ENCODE results near the gene CCDC167.

Gene CCDC167

DNA sequence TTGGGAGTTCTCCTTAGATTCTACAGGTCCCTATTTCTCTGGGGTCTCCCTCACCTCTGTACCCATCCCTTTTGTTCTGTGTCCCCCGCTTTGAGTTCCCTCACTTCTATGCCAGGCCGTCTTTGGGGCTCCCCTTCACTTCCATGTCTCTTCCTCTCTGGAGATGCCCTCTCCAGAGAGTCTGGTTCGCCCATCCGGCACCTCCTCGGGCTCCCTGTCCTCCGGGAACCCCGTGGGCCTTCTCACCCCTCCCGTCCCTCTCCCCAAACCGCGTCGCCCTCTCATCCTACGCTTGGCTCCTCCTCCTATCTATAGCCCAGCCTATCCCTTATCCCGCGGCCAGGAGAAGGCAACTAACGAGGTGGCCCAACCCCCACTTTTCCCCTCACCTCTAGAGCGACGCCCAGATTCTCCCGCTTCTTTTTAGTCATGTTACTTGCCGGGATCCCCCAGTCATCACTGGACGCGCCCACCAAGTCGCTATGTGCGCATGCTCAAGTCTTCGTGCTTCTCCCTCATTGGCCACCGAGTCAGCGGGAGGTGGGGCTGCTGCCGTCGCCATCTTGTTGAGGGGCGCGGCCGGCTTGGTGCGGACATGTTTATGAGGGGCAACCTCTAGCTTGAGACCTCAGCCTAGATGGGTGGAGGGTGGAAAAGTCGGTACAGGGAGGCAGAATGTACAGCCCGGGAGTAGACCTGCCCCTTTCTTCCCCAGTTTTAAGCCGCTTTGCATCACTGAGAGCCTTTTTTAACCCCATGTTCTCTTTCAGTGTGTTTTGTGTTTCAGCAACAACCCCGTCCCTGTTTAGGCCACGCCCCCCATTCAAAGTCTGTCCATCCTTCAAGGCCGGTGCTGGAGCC lies at the start of gene CCDC167:
CCDC167 (minus strand) TSS at position 461 of the 861 bp plus-strand sequence; CDS start at position 431, 30 bp downstream.
- peak; percentile 85 for DNase-seq

DNA sequence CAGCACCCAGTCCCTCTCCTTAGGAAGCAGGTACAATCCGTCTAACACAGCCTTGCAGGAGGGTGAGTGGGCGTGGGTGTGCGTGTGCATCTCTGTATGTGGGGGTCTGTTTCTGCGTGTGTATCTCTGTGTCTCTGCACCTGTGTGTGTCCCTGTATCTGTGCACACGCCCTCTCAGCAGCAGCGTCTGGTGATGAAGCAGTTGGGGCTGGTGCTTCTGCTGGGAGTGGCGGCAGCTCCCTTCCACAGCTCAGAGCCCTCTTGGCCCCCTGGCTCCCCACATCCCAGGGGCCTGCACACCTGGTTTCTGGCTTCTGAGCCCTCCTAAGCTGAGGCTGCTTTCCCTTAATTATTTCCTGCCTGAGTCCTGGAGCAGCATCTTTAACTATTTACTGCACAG lies 49.5 kb upstream of the CCDC167 start:
- DNase-seq, result no peak

DNA sequence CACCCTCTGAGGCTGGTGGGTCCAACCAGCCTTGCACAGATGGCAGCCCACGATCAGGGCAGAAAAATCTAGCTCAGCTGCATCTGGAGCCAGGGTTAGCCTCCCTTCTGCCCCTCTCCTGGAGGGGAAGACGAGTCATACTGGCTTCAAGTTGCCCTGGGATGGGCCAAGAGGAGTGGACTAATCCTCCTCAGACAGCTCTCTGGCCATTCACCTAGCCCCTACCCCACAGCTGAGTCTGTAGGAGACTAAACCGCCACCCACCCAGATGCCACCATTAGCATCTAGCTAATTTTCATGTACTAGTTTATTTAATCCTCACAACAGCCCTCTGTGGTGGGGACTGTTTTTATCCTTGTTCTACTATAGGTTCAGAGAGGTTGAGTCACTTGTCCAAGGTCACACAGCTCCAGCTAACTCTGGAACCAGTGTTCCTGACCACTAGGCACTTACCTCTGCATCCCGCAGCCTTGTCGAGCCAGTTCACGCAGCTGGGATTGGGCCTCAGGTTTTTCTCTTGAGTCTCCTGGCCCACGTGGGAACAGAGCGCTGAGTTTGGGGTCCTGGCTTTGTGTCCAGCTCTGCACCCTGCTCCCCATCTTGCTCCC lies 48.5 kb upstream of the CCDC167 start:
- DNase-seq, result no peak

DNA sequence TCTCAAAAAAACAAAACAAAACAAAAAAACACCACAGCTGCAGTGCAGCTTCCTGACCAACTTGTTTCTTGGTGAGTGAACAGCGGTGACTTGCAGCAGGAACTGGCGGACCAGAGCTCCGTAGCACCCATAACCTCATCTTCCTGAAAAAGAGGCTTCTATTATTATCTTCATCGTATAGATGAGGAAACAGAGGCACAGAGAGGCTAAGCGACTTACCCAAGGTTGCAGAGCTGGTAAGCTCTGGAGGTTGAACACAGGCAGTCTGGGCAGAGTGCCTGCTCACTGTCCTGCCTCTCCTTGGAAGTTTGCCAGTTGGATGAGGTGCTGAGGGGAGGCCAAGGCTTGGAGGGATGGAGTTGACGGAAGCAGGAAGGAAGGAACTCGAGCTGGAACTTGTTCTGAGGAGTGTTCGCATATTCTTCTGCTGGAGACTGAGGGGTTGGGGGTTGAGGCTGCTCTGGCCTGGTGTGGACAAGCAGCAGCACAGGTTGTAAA lies 47.9 kb upstream of the CCDC167 start:
- no peak for DNase-seq

DNA sequence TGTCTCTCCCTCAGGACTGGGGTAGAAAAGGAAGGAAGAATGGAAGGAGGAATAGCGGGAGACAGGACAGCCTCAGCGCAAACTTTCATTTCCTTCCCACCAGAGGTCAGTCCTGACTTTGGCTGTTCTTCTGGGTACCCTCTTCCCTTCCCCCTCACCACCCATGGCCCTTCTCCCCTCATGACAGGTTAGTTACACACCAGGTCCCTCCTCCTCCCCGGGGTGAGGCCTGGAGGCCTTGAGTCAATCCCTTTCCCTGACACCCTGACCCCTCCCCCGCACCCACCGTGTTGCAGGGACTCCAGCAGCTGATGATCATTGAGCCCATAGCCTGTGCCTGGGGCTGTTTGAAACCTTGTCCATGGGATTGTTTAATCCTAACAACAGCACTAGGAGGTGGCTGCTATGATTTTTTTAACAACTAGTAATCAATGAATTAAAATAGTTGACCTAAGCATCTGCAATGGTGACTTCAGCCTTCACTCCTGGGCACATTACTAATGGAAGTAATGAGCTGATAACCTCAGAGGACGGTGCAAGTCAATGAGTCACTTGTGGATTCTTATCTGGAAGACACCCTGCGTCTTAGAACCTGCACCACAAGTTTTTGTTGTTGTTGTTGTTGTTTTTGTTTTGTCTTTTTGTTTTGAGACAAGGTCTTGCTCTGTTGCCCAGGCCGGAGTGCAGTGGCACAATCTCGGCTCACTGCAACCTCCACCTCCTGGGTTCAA lies 46.6 kb upstream of the CCDC167 start:
- no peak for DNase-seq

- no peak for DNase-seq
Measured at GRCh38 chr6:37544530-37544929, 44.8 kb upstream of the CCDC167 start.

DNA sequence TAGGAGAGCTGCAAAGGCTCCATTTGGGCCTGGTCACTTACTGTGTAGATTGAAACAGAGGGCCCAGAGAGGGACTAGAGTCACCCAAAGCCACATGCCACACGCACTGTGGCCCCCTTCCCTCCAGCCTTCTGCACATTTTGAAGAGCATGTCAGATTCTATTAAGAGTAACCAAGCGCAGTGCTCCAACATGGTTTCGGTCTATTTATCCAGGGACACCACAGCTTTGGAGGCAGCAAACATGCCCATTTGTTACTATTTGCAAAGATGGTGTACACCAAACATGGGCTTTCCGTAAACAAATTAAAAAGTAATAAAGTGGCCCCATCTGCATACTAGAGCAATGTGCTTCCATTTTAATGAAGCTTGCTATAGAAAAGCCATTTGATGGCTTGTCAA lies 43.7 kb upstream of the CCDC167 start:
- DNase-seq, result no peak

GRCh38 chr6:37541346-37541745 lies 41.7 kb upstream of the CCDC167 start:
- DNase-seq, result no peak

DNA sequence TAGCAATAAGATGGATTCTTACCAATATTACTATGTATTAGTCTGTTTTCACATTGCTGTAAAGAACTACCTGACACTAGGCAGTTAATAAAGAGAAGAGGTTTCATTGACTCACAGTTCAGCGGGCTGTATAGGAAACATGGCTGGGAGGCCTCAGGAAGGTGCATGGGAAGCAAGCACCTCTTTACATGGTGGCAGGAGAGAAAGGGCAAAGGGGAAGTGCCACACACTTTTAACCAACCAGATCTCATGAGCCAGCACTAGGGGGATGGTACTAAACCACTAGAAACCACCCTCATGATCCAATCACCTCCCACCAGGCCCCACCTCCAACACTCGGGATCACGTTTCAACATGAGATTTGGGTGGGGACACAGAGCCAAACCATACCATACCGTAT lies 40.7 kb upstream of the CCDC167 start:
- DNase-seq, result no peak

GRCh38 chr6:37540029-37540352 lies 40.3 kb upstream of the CCDC167 start:
- DNase-seq, result no peak

- DNase-seq, result no peak
Measured at GRCh38 chr6:37539171-37540028, 39.7 kb upstream of the CCDC167 start.

GRCh38 chr6:37538107-37538506 lies 38.4 kb upstream of the CCDC167 start:
- peak; percentile 75 for DNase-seq

- DNase-seq, result no peak
Measured at GRCh38 chr6:37537548-37537947, 37.9 kb upstream of the CCDC167 start.

DNA sequence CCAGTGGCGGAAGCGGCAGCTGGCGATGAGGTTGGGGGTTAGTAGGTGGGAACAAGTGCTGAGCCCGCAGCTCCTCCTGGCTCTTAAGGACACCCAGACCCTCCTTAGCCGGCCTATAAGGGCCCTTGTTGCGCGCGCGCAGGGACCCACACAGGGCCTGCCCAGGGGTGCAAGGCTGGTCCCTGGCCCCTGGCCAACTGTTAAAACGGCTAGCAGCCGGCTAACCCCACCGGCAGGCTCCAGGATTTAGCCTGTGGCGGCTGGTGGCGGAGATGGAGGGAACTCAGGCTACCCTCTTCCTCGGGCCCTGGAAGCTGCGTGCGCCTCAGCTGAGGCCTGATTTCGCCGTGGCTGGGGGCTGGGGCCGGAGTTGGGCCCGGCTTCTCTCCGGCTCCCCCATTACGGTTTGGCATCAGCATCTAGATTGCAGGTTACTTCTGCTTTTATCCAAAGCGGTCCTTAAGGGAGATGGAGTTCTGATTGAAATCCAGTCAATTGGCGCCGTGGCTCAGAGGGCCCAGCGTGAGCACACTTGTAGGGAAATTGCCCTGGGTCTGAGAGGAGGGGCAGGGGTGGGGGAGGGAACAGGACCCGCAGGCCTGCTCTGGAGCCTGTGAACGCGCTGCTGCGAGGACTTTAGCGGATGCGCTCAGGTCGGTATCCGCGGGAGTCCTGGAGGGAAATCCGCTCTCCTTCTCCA lies 36.9 kb upstream of the CCDC167 start:
- no peak for DNase-seq

DNA sequence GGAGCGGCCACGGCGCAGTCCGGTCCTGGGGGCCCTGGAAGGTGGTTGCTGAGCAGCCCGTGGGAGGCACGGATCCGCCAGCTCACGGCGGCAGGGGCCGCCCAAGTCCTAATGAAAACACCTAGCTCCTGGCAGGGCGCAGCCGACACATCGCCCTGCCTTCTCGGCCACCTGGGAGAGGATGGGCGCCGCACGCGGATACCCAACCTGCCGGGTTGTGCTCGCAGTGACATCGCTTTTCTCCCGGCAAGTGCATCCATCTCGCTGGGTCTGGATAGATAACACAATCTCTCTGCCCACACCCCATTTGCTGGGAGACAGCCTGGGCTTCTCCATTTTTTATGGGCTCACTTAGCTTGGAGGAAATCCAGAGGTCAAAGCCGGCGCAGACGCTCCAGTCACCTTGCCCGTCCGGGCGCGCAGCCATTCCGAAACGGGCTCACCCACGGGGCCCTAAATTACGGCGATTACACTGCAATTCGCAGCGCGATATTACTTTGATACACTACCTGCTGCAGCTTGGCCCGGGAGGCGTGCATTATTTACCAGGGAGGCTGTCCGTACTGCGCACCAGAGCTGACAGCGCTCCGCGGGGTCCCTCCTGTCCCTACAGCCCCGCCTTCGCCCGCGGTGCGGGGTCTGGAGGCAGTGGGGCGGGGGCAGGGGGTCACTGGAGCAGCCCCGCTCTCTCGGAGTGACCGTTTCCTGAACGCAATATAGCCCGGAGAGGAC lies 36.2 kb upstream of the CCDC167 start:
- DNase-seq, result no peak

DNA sequence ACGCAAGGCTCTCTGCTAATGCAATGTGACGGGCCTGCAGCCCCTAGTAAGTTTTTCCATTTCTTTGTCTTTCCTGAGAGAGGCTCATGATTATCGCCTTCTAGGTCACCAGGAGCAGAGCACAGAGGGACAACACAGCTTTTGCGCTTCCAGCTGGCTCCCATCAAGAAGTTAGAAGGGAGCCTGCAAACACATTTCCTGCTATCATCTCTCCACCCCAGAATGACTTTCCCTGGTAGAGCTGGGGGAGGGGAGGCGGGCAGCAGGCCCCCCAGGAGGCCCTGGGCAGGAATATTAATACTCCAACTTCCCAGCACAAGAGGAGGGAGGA lies 35.7 kb upstream of the CCDC167 start:
- no peak for DNase-seq

GRCh38 chr6:37534893-37535292 lies 35.2 kb upstream of the CCDC167 start:
- no peak for DNase-seq

DNA sequence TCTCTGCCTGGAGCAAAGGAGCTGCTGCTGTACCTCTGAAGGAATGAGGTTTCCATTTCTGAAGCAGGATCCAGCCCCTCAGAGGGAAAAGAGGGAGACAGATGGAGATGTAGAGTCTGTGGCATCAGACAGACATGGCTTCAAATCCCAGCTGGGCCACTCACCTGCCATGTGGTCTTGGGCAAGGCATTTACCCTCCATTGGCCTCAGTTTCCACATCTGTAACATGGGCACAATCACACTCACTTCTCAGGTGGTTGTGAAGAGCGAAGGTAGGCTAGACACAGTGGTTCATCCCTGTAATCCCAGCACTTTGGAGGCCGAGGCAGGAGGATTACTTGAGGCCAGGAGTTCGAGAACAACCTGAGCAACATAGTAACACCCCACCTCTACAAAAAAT lies 32.4 kb upstream of the CCDC167 start:
- no peak for DNase-seq

DNA sequence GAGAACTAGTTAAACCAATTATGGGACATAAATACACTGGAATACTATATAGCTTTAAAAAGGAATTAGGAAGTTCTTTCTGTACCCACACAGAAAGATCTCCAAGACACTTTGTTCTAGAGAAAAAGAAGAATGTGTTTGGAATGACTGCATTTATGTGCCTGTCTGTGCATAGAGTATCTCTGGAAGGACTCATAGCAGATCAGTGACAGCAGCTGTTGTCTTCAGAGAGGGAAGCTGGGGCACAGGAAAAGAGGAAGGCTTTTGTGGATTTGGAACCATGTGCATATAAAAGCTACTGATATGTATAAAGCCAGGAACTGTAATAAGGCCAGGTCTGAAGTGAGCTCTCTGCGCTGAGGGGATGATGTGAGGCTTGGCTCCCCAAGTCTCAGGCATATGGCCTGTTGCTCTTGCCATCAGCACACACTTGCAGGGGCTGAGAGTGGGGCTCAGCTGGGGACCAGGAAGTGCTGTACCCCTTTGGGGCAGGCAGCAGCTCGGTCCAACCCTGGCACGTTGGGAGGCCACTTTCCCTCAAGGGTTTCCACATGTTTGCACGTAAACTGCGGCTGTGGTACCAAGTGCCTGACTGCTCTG lies 31.8 kb upstream of the CCDC167 start:
- DNase-seq, result no peak

DNA sequence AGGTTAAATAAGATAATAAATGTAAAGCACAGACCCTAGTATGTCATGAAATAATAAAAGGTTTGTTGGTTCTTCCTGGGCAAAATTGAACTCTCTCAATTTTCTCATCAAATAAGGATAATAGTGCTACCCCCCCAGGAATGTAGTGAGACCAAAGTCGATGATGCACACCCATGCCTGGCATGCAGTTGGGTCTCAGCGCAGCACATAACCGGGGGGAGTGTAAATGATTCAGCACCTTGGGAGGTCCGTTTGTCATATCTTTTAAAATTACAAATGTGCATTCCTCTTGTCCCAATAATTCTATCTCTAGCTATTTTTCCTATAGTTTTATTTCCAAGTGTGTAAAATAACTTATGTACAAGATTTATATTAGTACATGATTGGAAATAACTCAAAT lies 31.3 kb upstream of the CCDC167 start:
- DNase-seq, result no peak

DNA sequence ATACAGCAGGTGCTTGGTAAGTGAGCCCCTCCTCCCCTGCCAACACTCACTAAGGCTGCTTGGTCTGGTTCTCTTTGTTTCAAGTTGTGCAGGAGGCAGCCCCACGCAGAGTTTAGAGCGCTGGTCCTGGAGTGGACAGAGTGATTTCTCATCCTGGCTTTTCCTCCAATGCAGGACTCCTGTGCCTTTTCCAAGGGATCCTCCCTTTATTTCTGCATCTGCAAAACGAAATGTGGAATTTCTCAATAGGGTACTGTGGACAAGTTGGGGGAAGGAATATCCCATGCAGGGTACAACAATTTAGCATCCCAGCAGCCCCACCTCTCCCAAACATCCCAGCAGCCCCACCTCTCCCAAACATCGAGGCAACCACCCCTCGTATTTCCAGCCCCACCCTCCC lies 30.6 kb upstream of the CCDC167 start:
- no peak for DNase-seq

All from 8988T (cell line).